ENCODE measurements around the gene ANXA8.

DNA sequence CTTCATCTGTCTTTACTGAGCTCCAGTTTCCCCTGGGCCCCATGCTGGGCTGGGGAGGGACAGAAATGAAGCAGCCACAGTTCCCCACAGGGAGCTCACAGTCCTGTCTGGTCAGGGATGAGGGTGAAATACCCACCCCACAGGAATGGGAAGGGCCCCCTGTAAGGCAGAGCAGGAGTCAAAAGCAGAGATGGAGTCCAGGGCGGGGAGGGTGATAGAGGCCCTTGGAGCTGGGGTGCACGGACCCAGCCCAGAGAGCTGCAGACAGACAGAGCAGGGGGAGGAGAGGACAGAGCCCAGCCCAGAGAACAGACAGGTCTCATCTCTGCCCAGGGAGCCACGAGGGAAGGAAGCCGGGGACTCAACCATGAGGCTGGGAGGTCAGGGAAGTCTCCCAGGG, 64.9 kb downstream of the ANXA8 start:
- TF ChIP-seq, protein P1, sequence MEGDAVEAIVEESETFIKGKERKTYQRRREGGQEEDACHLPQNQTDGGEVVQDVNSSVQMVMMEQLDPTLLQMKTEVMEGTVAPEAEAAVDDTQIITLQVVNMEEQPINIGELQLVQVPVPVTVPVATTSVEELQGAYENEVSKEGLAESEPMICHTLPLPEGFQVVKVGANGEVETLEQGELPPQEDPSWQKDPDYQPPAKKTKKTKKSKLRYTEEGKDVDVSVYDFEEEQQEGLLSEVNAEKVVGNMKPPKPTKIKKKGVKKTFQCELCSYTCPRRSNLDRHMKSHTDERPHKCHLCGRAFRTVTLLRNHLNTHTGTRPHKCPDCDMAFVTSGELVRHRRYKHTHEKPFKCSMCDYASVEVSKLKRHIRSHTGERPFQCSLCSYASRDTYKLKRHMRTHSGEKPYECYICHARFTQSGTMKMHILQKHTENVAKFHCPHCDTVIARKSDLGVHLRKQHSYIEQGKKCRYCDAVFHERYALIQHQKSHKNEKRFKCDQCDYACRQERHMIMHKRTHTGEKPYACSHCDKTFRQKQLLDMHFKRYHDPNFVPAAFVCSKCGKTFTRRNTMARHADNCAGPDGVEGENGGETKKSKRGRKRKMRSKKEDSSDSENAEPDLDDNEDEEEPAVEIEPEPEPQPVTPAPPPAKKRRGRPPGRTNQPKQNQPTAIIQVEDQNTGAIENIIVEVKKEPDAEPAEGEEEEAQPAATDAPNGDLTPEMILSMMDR (IDR thresholded peaks at IDR 0.05; ENCODE audit: poor library complexity) = no peak
- no peak for TF ChIP-seq EZH2phosphoT487 (IDR thresholded peaks at IDR 0.05; ENCODE audit: low read depth, severe bottlenecking, unreplicated experiment)
